ENCODE results near the gene CASK.

DNA sequence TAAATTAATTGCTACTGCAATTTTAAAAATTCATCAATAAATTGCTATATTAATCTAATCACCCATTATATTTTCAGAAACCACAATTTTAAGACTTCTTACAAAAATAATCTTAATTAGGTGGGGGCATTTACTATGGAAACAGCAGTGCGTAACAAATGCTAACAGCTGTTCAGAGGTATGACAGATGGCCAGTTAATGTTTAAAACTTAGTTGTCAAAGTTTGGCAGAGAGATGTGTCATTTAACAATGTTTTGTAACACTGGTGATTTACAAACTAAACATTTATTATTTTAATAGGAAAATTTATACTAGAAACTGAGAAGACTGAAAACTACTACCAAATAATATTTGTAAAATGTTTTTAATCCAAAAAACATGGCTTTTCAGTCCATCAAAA is 319.8 kb downstream of the CASK start:
- TF ChIP-seq, protein P1, sequence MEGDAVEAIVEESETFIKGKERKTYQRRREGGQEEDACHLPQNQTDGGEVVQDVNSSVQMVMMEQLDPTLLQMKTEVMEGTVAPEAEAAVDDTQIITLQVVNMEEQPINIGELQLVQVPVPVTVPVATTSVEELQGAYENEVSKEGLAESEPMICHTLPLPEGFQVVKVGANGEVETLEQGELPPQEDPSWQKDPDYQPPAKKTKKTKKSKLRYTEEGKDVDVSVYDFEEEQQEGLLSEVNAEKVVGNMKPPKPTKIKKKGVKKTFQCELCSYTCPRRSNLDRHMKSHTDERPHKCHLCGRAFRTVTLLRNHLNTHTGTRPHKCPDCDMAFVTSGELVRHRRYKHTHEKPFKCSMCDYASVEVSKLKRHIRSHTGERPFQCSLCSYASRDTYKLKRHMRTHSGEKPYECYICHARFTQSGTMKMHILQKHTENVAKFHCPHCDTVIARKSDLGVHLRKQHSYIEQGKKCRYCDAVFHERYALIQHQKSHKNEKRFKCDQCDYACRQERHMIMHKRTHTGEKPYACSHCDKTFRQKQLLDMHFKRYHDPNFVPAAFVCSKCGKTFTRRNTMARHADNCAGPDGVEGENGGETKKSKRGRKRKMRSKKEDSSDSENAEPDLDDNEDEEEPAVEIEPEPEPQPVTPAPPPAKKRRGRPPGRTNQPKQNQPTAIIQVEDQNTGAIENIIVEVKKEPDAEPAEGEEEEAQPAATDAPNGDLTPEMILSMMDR (IDR thresholded peaks at IDR 0.05), result no peak
- TF ChIP-seq POLR2A (IDR thresholded peaks at IDR 0.05), result no peak

All from right lobe of liver (tissue), 4 donors.